ENCODE measurements around the gene TMEM59L.
"Not testable (repeated sequence)": the region's sequence is repeated elsewhere in the genome, so short reads cannot be mapped to it uniquely, and the experiment has no call there.

Gene TMEM59L

DNA sequence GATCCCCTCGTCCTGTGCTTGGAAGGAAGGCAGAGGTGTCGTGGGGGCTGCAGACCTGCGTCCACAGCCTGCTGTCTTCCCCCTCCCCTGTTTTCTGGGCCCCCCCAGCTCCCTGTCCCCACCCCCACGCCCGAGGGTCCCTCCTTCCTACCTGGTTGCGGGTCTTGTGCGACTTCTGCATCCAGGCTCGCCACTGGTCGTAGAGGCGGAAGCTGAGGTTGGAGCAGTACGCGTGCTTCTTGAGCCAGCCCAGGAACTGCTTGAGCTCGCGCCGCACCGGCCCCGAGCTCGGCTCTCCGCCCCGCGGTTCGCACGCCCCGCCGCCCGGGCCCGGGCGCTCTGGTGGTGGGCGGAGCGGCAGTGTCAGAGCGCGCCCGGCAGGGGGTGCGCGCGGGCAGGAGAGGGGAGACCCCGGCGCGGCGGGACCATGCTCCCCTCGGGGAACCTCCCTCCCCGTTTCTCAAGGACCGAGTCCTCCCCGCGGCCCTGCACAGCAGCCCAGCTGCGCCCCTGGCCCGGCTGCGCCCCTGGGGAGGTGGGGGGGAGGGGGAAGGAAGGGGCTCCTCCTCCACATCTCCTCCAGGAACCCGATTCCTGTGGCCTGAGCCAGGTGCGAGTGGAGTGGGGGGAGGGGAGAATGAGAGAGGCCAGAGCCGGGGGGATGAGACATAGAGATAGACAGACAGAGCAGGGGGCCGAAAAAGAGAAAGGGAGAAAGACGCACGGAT, 18.4 kb upstream of the TMEM59L start:
- peak; percentile 68 for DNase-seq

DNA sequence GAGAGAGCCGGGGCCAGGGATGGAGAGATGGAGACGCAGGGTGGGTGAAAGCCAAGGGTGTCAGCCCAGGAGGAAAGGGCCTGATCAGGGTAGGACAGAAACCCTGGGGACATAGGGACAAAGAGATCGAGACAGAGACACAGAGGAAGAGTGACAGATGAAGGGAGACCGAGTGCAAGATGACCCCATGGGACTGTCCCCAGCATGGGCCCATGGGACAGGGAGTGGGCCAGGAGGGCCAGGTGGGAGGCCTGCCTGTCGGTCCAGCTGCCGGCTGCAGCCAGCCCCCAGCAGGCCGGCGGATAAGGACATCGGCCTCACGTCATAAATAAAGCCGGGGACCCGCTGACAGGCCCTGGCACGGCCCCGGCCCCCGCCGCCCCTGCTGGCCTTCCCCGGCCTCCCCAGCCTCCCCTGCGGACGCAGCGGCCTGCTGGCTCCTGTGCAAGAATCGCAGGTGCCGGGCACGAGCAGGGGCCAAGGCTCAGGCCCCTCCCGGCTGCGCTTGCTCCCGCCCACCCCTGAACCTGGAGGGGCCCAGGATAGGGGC, 17.8 kb upstream of the TMEM59L start:
- no peak for DNase-seq

DNA sequence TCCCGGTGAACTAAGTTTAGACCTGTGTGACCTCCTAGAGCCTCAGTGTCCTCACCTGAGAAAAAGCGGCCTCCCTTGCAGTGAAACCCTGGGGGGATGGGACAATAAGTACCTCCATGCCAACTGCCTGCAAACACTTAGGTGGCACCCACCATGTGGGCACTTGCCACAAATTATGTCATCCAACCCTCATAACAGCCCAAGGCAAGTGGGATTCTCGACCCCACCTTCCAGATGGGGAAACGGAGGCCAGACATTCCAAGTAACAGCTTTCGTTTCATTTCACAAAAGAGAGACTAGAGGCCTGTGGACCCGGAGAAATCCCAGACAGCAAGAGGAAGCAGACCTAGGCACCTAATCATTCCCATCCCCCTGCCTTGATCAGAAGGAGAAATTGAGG, 17.2 kb upstream of the TMEM59L start:
- DNase-seq = no peak

GRCh38 chr19:18596752-18597157, 15.9 kb upstream of the TMEM59L start:
- DNase-seq = peak; percentile 13

GRCh38 chr19:18597809-18598660, 14.6 kb upstream of the TMEM59L start:
- DNase-seq = no peak

GRCh38 chr19:18599485-18599884, 13.2 kb upstream of the TMEM59L start:
- no peak for DNase-seq

DNA sequence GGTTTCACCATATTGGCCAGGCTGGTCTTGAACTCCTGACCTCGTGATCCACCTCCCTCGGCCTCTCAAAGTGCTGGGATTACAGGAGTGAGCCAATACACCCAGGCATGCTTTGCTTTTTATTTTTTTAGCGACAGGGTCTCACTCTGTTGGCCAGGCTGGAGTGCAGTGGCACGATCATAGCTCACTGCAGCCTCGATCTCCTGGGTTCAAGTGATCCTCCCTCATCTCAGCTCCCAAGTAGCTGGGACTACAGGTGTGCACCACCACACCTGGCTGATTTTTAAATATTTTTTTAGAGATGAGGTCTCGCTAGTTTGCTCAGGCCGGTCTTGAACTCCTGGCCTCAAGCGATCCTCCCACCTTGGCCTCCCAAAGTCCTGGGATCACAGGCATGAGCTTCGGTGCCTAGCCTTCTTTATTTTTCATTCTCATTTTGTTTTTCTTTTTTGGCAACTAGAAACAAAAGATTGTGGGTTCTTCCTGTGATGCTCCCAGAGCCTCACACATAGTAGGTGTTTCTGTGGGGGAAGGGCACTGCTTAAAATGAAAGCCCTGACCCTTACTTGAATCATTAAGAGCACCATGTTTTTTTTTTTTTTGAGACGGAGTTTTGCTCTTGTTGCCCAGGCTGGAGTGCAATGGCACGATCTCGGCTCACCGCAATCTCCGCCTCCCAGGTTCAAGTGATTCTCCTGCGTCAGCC, 11.8 kb upstream of the TMEM59L start:
- DNase-seq = not testable (repeated sequence)

GRCh38 chr19:18601875-18602274, 10.8 kb upstream of the TMEM59L start:
- DNase-seq = no peak

DNA sequence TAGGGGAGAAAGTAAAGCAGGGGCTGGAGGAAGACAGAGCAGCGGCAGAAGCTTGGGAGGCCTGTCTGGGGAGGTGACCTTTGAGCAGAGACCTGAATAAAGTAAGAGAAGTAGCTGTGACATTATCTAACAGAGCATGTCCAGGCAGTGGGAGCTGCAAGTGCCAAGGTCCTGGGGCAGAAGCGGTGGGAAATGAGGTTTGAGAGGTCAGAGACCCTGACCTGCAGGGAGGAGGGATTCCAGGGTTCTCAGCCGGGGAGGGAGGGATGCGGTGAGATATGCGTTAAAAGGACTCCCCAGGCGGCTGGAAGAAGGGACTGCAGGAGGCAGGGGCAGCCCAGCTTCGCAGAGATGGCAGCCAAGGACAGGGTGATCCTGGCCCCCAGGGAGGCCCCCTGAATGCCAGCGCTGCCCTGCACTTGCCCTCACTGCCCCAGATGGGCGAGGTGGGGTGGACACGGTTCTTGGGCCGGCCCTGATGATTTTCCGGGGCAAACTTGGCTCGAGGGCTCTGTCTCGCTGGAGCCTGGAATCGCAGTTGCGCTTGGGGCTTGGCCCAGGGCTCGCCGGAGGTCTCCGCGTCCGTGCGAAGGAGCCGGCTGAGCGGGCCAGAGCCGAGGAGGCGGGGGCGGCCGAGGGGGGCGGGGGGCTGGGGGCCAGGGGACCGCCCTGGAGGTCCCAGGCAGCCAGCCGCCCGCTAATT, 9.3 kb upstream of the TMEM59L start:
- DNase-seq = peak; percentile 25

DNA sequence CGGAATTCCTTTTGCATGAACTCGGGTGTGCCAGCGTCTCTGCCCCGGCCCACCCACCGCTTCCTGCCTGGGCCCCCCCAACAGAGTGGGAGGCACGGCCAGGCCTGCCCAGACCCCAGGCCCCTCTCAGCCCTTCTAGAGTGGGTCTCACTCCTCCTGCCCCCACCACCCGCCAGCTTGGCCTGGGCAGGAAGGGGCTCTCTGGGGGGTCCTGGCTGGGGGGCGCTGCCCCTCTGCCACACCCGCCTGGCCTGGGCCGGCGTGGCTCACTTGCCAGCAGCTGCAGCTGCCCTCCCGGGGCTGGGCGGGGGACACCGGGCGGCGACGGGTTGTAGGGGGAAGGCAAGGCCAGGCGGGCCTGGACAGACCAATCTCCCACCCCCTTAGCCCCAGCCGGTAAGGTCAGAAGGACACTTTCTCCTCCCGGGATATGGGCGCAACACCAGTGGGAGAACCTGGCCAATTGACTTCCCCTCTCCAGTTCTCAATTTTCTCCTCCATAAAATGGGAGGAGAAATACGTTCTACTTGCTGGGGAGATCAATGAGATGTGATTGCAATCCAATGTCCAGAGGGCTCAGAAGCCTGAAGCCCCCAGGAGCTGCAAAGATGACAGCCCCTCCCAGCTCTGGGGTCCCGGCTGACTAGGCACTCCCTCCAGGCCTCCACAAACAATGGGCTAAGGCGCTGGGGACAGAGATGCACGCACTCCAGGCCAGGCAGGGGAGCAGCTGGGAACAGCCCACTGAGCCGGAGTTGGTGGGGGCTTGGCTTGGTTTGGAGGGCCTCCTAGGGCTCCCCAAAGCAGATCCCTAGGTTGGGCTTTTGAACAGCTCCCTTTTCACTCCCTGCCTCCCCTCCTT, 8.5 kb upstream of the TMEM59L start:
- no peak for DNase-seq

DNA sequence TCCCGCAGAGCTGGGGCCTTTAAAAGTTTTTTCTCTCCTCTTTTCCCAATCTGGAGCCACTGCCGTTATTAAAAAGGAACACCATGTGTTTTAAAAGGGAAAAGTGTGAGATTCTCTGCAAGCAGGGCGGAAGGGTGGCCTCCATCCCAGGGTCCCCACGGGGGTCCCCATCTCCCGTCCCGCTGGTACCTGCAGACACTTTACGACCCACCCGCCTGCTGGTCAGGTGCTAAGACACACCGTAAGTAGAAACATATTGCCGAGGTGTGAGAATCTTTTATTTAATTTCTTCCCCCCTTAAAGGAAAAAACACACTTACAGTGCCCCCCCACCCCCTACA, 7.9 kb upstream of the TMEM59L start:
- DNase-seq = no peak

- DNase-seq = no peak
These were observed 7.5 kb upstream of the TMEM59L start for GRCh38 chr19:18605196-18605545.

DNA sequence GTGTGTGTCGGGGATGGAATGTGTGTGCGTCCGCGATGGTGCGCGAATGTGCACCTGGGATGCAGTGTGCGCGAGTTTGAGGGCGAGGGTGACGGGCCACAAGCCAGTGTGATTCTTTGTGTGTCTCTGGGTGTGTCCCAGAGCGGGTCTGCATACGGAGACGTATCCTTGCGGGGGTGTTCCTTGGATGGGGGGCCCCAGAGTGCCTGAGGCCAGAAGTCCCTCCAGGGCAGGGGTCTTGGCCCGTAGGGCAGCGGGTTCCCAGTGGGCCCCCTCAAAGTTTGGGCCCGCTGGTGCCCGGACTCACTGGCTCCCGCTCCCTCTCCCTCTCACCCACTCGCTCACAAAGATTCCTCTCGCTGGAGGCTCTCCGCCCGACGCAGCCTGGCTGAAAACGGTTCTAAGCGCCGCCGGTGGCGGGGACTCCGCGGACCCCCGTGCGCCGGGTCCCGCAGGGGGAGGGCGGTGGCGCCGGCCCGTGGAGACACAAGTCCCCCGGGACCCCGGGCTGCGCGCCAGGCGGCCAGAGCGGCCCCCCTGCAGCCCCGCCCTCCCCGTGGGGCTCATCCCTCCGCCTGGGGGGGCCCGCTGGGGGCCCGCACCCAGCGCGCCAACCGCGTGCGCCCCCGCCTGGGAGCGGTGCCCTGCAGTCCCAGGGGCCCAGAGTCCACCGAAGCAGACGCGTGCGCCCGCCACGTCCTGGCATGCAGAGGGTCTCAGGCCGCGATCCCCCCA, 7.0 kb upstream of the TMEM59L start:
- no peak for DNase-seq

DNA sequence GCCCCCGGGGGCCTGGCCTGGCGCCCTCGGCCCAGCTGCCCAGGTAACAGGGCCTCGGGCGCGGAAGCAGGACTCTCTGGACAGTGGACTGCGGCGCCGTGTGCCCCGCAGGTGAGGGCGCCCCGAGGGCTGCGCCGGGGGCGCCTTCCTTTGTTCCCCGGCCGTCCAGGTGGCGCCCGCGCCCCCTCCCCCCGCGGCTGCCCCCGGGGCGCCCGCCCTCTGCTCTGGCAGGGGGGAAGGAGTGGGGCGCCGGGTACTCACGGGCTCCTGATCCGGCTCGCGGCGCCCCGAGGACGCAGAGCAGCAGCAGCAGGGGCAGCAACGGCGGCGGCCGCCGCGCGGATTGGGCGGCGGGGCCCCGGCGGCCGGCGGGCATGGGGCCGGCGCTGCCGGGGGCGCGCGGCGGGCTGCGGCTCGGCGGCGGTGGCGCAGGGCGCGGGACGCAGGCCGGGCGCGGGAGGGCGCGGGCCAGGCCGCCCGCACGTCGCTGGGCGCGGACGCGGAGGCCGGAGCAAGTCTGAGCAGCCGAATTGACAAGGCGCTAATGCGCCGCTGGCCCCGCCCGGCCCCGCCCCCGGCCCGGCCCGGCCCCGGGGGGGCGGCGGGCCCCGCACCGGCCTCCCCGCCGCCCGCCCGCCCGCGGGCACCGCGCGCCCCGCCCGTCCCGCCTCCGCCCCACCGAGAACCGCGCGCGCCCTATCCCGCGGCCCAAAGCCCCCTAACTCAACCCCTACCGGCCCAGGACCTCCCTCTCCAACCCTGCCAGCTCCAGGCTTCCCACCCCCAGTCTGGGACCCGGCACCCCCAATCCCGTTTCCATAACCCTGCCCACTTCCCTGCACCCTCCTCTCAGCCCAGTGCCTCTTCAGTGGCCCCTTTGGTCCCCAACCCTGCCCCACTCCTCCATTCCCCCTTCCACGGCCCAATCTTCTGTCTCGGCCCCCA, 6.1 kb upstream of the TMEM59L start, which contains the start of gene CRLF1:
CRLF1 (minus strand) TSS at position 519 of the 945 bp plus-strand sequence; CDS start at position 376, 143 bp downstream.
- no peak for DNase-seq

- no peak for DNase-seq
These were observed 5.2 kb upstream of the TMEM59L start for GRCh38 chr19:18607226-18608101.

DNA sequence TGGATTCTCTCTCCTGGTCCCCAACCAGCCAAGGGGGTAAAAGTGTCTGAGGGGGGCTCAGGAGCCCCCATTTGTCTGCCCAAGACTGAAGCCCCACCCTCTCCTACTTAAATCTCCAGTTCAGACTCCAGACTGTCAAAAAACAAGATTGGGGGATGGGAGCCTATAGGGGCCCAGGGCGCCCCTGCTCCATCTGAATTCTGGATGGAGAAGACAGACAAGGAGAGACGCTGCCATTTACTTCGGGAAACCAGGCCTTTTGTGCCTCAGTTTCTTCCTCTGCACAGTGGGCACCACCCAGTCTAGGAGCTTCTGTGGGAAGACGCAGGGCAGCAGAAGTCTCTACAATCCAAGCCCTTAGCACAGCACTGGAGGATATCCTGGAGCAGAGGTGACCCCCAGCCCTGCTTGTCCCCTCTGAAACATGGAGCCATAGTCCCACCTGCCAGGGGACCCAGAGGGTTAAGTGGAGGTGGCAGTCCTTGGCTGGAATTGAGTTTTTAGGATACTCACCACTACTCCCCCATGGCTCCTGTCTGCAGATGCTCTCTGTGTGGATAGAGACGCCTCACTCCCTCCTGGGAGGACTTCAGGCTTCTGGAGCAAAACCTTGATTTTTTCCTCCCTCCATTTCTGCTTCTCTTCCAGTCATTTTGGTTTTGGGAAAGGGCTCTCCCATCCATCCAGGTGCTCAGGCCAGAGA, 4.4 kb upstream of the TMEM59L start:
- no peak for DNase-seq

DNA sequence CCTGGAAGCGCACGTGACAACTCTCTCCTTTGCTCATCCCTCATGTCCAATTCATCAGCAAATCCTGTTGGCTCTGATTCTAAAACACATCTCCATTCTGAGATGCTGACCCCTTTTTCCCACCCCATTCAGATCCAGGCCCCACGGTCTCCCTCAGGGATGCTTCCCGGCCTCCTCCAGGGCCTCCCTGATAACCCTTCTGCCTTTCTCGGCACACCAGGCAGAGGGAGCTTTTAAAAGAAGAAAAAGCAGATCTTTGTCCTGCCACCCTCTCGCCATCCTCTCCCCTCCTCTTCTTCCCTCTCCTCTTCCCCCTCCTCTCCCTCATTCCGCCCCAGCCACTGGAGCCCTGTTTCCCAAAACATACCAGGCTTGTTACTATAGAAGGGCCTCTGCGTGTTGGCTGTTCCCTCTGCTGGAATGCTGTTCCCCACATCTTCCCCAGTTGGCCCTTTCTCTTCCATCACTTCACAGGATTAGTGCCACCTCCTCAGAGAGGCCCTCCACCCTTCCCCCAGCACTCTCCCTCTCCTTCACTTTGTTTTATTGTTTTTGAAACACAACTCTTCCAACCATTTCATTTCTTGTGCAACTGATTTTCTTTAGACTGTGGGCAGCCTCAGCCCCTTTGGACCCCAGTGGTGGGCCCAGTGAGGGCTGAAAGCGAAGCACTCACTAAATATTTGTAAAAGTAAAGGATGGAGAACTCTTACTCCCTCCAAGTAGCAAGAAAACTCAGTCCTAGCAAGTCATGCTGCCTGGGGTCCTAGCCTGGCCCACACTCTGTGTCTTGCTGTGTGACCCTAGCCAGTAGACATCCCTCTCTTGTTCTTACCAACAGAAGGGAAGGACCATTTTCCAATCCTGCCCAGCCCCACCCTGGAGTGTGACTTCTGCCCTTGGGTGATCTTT, 3.6 kb upstream of the TMEM59L start:
- no peak for DNase-seq
